Glutamatergic neuron (in vitro differentiated cells): ENCODE results near the gene CNN3. TPM values are rescaled to one million over a fixed set of nuclear protein-coding genes. Genes with fewer than 3 reads are reported as not detected.

Experiments
- DNase-seq: peaks from one replicate; pipeline ENCODE4 v3.0.0; 2022
- H3K27ac Mint-ChIP-seq: one replicate; pipeline ENCODE4 v1.8.0; 2020; ENCODE audit warnings: mild to moderate bottlenecking, mixed read lengths, inconsistent platforms; ENCODE audit not compliant: unreplicated experiment
- H3K27me3 Mint-ChIP-seq: one replicate; pipeline ENCODE4 v1.8.0; 2020; ENCODE audit warnings: mild to moderate bottlenecking, moderate library complexity, mixed read lengths, inconsistent platforms; ENCODE audit not compliant: unreplicated experiment
- H3K36me3 Mint-ChIP-seq: one replicate; pipeline ENCODE4 v1.8.0; 2020; ENCODE audit warnings: mild to moderate bottlenecking, mixed read lengths, inconsistent platforms; ENCODE audit not compliant: unreplicated experiment
- H3K4me1 Mint-ChIP-seq: one replicate; pipeline ENCODE4 v1.8.0; 2020; ENCODE audit warnings: mild to moderate bottlenecking, low read depth, mixed read lengths, inconsistent platforms; ENCODE audit not compliant: unreplicated experiment
- H3K4me3 Mint-ChIP-seq: one replicate; pipeline ENCODE4 v1.8.0; 2020; ENCODE audit warnings: mild to moderate bottlenecking, mixed read lengths, inconsistent platforms; ENCODE audit not compliant: unreplicated experiment
- H3K9me3 Mint-ChIP-seq: one replicate; pipeline ENCODE4 v1.8.0; 2020; ENCODE audit warnings: mild to moderate bottlenecking, moderate library complexity, mixed read lengths, inconsistent platforms; ENCODE audit not compliant: unreplicated experiment
- CTCF ChIP-seq: fragments of 200-600 bp; sonication (generic); IDR thresholded peaks from one replicate; pipeline ENCODE4 v1.5.0; 2021; ENCODE audit not compliant: partially characterized antibody, unreplicated experiment
- total RNA-seq: library from RNA; stranded (reverse); fragmentation: NEBNext Ultra II Directional; extraction: Animal tissue kit (Norgen Biotek cat#: 25700); gene quantifications from one replicate; pipeline ENCODE4 v1.2.1, GENCODE V29; 2021; ENCODE audit not compliant: unreplicated experiment

The CNN3 gene
- total RNA-seq, 1 donor from 2014 or later, result 383 TPM

- no peak for DNase-seq
- no peak overlapping the region for H3K4me3 Mint-ChIP-seq
- no peaks in the 10 kb centered on the region for H3K27me3 Mint-ChIP-seq
- H3K36me3 Mint-ChIP-seq, result no peaks in the 10 kb centered on the region
- peaks cover 8% of the 10 kb centered on the region for H3K4me1 Mint-ChIP-seq
- H3K9me3 Mint-ChIP-seq, result peaks cover 2% of the 10 kb centered on the region
- H3K27ac Mint-ChIP-seq, result no peak overlapping the region
- no peak for TF ChIP-seq CTCF
These were observed 10.1 kb upstream of the CNN3 start for GRCh38 chr1:94936861-94937620.

GRCh38 chr1:94935476-94935875 is 8.6 kb upstream of the CNN3 start:
- TF ChIP-seq CTCF, result no peak
- DNase-seq, result no peak
- Mint-ChIP-seq H3K27me3 (no peaks in the 10 kb centered on the region), H3K4me3 (no peak overlapping the region), H3K4me1 (peaks cover 8% of the 10 kb centered on the region), H3K27ac (no peak overlapping the region), H3K9me3 (peaks cover 2% of the 10 kb centered on the region), H3K36me3 (no peaks in the 10 kb centered on the region)

- Mint-ChIP-seq H3K36me3 (no peaks in the 10 kb centered on the region), H3K27ac (no peak overlapping the region), H3K9me3 (peaks cover 2% of the 10 kb centered on the region), H3K27me3 (no peaks in the 10 kb centered on the region), H3K4me1 (peaks cover 8% of the 10 kb centered on the region), H3K4me3 (no peak overlapping the region)
- TF ChIP-seq CTCF, result no peak
- DNase-seq, result no peak
These were observed 8.1 kb upstream of the CNN3 start for GRCh38 chr1:94935034-94935433.

GRCh38 chr1:94934551-94934950 is 7.6 kb upstream of the CNN3 start:
- no peak overlapping the region for H3K4me3 Mint-ChIP-seq
- H3K9me3 Mint-ChIP-seq, result peaks cover 2% of the 10 kb centered on the region
- no peak for TF ChIP-seq CTCF
- DNase-seq, result no peak
- peaks cover 8% of the 10 kb centered on the region for H3K4me1 Mint-ChIP-seq
- H3K36me3 Mint-ChIP-seq, result no peaks in the 10 kb centered on the region
- no peak overlapping the region for H3K27ac Mint-ChIP-seq
- no peaks in the 10 kb centered on the region for H3K27me3 Mint-ChIP-seq

- DNase-seq, result no peak
- Mint-ChIP-seq H3K27ac (no peak overlapping the region), H3K4me3 (no peak overlapping the region), H3K36me3 (no peaks in the 10 kb centered on the region), H3K27me3 (peaks cover 9% of the 10 kb centered on the region), H3K9me3 (peaks cover 7% of the 10 kb centered on the region), H3K4me1 (peaks cover 11% of the 10 kb centered on the region)
- no peak for TF ChIP-seq CTCF
These were observed 4.4 kb upstream of the CNN3 start for GRCh38 chr1:94931254-94931841.
